ENCODE data around the gene CAPN15.

CAPN15 gene

GRCh38 chr16:576197-576822 is 48.8 kb downstream of the CAPN15 start:
- TF ChIP-seq CTCF (IDR thresholded peaks at IDR 0.05; ENCODE audit: low read depth, low read length) = no peak
- no peak overlapping the region for H3K4me3 ChIP-seq (ENCODE audit: low read depth, low read length)

GRCh38 chr16:576823-577201 is 49.3 kb downstream of the CAPN15 start:
- TF ChIP-seq CTCF (IDR thresholded peaks at IDR 0.05; ENCODE audit: low read depth, low read length) = no peak

GRCh38 chr16:577796-578195 is 50.3 kb downstream of the CAPN15 start:
- TF ChIP-seq CTCF (IDR thresholded peaks at IDR 0.05; ENCODE audit: low read depth, low read length) = no peak
- no peak overlapping the region for H3K4me3 ChIP-seq (ENCODE audit: low read depth, low read length)

More at GRCh38 chr16:576823-577201, 49.3 kb downstream of the CAPN15 start:
- H3K4me3 ChIP-seq (ENCODE audit: low read depth, low read length) = no peak overlapping the region

- no peak for TF ChIP-seq CTCF (IDR thresholded peaks at IDR 0.05; ENCODE audit: low read depth, low read length)
- H3K4me3 ChIP-seq (ENCODE audit: low read depth, low read length) = no peak overlapping the region
Observed at GRCh38 chr16:578232-578869, 50.8 kb downstream of the CAPN15 start.

- TF ChIP-seq CTCF (IDR thresholded peaks at IDR 0.05; ENCODE audit: low read depth, low read length) = peak; percentile 83
- no peak overlapping the region for H3K4me3 ChIP-seq (ENCODE audit: low read depth, low read length)
Observed at GRCh38 chr16:578870-579405, 51.4 kb downstream of the CAPN15 start.

- no peak for TF ChIP-seq CTCF (IDR thresholded peaks at IDR 0.05; ENCODE audit: low read depth, low read length)
- H3K4me3 ChIP-seq (ENCODE audit: low read depth, low read length) = no peak overlapping the region
Observed at GRCh38 chr16:580141-580945, 52.8 kb downstream of the CAPN15 start.
